ENCODE results near the gene CAND2.

CAND2 gene

DNA sequence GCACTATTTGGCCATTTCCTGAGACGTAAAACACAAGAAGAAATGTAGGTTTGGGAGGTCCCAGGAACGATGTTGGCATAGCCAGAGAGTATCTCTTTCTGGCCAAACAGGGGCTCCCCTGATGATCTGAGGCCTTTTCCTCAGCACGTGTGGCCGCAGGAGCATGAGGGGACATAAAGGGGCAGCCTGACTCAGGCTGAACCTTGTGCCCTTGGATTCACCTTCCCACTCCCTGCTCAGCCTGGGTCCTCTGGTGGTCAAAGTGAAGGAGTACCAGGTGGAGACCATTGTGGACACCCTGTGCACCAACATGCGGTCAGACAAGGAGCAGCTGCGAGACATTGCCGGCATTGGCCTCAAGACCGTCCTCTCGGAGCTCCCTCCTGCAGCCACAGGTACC lies 10.6 kb downstream of the CAND2 start:
- no peak for DNase-seq (ENCODE audit: insufficient read length, low spot score)
- no peak for FAIRE-seq
- TF ChIP-seq POLR2A (IDR thresholded peaks at IDR 0.05; ENCODE audit: low read depth, low read length) = no peak

DNA sequence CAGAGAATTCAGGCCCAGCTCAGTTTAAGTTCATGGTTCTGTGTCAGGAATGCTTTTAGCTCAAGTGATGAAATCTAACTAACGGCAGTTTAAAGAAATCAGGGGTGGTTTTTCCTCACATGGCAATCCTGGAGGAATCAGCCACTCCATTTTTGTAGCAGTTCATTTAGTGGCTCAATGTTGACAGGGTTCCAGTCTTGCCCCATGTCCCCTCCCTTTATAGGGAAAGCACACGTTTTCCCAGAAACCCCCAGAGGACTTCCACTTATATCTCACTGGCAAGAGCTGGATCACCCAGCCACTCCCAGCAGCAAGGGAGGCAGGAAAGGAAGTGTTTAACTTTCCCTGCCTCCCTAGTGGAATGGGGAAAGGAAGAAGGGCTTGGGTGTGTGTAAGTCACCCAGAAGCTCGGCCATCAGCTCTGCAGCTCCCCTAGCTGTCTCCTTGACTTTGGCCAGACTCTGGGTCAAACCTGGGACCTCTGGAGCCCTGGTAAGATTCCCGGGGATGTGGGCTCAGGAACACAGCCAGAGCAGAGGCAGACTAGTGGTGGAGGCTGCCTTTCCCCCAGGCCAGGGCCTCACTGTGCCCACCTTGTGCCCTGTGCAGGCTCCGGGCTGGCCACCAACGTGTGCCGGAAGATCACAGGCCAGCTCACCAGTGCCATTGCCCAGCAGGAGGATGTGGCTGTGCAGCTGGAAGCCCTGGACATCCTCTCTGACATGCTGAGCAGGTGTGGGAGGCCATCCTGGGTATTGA lies 11.3 kb downstream of the CAND2 start:
- no peak for FAIRE-seq
- TF ChIP-seq POLR2A (IDR thresholded peaks at IDR 0.05; ENCODE audit: low read depth, low read length) = no peak
- DNase-seq (ENCODE audit: insufficient read length, low spot score) = no peak

DNA sequence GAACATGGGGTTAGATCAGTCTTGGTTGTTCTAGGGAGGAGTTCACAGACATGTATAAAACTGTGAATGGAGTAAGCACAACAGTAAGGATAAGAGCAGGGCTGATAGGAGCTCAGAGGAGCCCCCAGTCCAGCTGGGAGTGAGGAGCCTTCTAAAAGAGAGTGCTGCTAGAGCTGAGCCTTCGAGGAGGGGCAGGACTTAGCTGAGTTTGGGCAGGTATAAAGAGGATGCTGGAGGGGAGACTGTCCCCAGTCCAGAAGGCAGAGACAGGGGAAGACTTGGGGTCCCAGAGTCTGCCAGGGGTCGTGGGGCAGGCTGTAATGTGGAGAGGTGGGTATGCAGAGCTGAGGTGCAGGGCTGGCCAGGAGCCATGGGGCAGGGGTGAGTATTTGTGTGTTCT lies 12.1 kb downstream of the CAND2 start:
- no peak for DNase-seq (ENCODE audit: insufficient read length, low spot score)
- no peak for FAIRE-seq
- no peak for TF ChIP-seq POLR2A (IDR thresholded peaks at IDR 0.05; ENCODE audit: low read depth, low read length)

GRCh38 chr3:12809001-12809400 lies 12.5 kb downstream of the CAND2 start:
- TF ChIP-seq POLR2A (IDR thresholded peaks at IDR 0.05; ENCODE audit: low read depth, low read length) = no peak
- no peak for FAIRE-seq
- no peak for DNase-seq (ENCODE audit: insufficient read length, low spot score)

DNA sequence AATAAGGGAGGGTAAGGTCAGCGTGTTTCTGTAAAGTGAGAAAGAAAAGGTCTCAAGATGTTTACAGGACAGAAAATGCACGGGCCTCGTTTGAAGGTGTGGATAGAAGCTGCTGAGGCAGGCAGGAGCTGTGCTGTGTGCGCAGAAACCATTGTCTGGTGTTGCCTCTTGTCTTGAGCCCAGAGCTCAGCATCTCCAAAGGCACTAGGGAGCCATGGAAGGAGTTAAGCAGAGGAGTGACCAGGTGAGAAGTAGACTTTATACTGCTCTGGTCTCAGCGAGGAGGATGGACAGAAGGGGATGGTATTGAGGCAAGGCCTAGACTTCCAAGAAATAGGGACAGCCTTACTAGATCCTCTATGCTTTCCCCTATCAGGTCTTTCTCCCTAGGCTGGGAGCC lies 13.0 kb downstream of the CAND2 start:
- DNase-seq (ENCODE audit: insufficient read length, low spot score) = no peak
- no peak for TF ChIP-seq POLR2A (IDR thresholded peaks at IDR 0.05; ENCODE audit: low read depth, low read length)
- no peak for FAIRE-seq

GRCh38 chr3:12810013-12810780 lies 13.7 kb downstream of the CAND2 start:
- no peak for FAIRE-seq
- TF ChIP-seq POLR2A (IDR thresholded peaks at IDR 0.05; ENCODE audit: low read depth, low read length) = peak; percentile 69

DNA sequence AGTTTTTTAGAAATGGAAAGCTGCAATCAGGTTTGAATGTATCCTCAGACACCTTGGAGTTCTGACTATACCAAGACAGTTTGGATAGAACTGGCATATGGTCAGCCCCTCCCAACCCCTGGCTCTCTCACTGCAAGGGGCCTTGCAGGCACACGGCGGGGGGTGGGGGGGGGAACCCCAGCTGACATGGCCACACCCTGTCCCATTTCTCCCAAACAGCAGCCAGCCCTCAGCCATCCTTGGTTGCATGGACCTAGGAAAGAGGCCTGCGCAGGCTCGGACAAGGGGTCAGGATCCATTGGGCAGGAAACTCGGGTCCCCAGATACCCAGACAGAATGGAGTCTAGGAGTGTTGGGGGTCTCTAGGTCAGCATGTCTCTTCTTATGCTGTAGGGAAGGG lies 14.5 kb downstream of the CAND2 start:
- TF ChIP-seq POLR2A (IDR thresholded peaks at IDR 0.05; ENCODE audit: low read depth, low read length) = no peak
- DNase-seq (ENCODE audit: insufficient read length, low spot score) (no peak), FAIRE-seq (no peak)

More at GRCh38 chr3:12810013-12810780, 13.7 kb downstream of the CAND2 start:
- DNase-seq (ENCODE audit: insufficient read length, low spot score) = peak; percentile 92

DNA sequence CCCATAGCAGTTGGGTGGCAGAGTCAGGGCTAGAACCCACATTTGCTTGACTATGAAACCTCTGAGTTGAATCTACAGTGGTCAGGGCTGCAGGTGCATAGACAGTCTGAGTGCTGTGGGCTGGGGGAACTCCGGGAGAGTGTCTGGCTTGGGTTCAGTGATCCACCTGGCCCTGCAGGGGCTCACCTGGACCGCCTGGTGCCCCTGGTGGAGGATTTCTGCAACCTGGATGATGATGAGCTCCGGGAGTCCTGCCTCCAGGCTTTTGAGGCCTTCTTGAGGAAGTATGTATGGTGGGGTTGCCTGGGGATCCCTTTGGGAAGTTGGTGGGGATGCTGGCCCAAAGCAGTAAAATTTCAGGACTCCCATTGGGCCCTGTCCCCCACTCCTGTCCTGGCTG lies 16.3 kb downstream of the CAND2 start:
- DNase-seq (ENCODE audit: insufficient read length, low spot score) (no peak), FAIRE-seq (no peak)
- no peak for TF ChIP-seq POLR2A (IDR thresholded peaks at IDR 0.05; ENCODE audit: low read depth, low read length)

GRCh38 chr3:12813967-12814366 lies 17.5 kb downstream of the CAND2 start:
- DNase-seq (ENCODE audit: insufficient read length, low spot score) (no peak), FAIRE-seq (no peak)
- TF ChIP-seq POLR2A (IDR thresholded peaks at IDR 0.05; ENCODE audit: low read depth, low read length) = no peak

DNA sequence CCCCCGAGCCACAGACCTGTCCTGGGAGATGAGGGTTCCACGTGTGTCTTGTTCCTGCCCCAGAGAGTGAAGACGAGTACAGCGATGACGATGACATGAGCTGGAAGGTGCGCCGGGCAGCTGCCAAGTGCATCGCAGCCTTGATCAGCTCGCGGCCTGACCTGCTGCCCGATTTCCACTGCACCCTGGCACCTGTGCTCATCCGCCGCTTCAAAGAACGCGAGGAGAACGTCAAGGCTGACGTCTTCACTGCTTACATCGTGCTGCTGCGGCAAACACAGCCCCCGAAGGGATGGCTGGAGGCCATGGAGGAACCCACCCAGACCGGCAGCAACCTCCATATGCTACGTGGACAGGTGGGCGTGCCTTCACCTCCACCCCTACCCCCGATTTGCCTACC lies 18.6 kb downstream of the CAND2 start:
- no peak for TF ChIP-seq POLR2A (IDR thresholded peaks at IDR 0.05; ENCODE audit: low read depth, low read length)
- FAIRE-seq = no peak
- DNase-seq (ENCODE audit: insufficient read length, low spot score) = no peak

GRCh38 chr3:12815719-12816118 lies 19.2 kb downstream of the CAND2 start:
- FAIRE-seq (no peak), DNase-seq (ENCODE audit: insufficient read length, low spot score) (no peak)

DNA sequence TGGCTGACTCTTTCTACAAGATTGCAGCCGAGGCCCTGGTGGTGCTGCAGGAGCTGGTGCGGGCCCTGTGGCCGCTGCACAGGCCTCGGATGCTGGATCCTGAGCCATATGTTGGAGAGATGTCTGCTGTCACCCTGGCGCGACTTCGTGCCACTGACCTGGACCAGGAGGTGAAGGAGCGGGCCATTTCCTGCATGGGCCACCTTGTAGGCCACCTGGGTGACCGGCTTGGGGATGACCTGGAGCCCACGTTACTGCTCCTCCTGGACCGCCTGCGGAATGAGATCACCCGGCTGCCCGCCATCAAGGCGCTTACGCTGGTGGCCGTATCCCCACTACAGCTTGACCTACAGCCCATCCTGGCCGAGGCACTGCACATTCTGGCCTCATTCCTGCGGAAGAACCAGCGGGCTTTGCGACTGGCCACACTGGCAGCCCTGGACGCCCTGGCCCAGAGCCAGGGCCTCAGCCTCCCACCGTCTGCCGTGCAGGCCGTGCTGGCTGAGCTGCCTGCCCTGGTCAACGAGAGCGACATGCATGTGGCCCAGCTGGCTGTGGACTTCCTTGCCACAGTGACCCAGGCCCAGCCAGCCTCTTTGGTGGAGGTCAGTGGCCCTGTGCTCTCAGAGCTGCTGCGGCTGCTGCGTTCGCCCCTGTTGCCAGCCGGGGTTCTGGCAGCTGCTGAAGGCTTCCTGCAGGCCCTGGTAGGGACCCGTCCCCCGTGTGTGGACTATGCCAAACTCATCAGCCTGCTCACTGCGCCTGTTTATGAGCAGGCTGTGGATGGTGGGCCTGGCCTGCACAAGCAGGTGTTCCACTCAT lies 20.3 kb downstream of the CAND2 start:
- TF ChIP-seq POLR2A (IDR thresholded peaks at IDR 0.05; ENCODE audit: low read depth, low read length) = no peak
- FAIRE-seq (no peak), DNase-seq (ENCODE audit: insufficient read length, low spot score) (no peak)

More at GRCh38 chr3:12815719-12816118, 19.2 kb downstream of the CAND2 start:
- TF ChIP-seq POLR2A (IDR thresholded peaks at IDR 0.05; ENCODE audit: low read depth, low read length) = no peak

DNA sequence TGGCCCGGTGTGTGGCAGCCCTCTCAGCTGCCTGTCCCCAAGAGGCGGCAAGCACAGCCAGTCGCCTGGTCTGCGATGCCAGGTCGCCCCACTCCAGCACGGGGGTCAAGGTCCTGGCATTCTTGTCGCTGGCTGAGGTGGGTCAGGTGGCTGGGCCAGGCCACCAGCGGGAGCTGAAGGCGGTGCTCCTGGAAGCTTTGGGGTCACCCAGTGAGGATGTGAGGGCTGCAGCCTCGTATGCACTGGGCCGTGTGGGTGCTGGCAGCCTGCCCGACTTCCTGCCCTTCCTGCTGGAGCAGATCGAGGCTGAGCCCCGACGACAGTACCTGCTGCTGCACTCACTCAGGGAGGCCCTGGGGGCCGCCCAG lies 20.8 kb downstream of the CAND2 start:
- no peak for TF ChIP-seq POLR2A (IDR thresholded peaks at IDR 0.05; ENCODE audit: low read depth, low read length)
- DNase-seq (ENCODE audit: insufficient read length, low spot score) (no peak), FAIRE-seq (no peak)

- DNase-seq (ENCODE audit: insufficient read length, low spot score) (no peak), FAIRE-seq (no peak)
- TF ChIP-seq POLR2A (IDR thresholded peaks at IDR 0.05; ENCODE audit: low read depth, low read length) = no peak
Measured at GRCh38 chr3:12818273-12818672, 21.8 kb downstream of the CAND2 start.

All from H54 (cell line).